SK-N-SH treated with all-trans-retinoic acid at 6 μM for 48 hours (cell line): ENCODE measurements around the gene ADAMTSL1.

Experiments used
- ARNTL ChIP-seq: fragments of 450-650 bp; formaldehyde crosslinking; IDR thresholded peaks from 2 replicates; pipeline ENCODE4 v1.5.0; 2020; ENCODE audit warnings: low read depth, mild to moderate bottlenecking, moderate library complexity, borderline replicate concordance
- BACH2 ChIP-seq: fragments of 250-450 bp; sonication (Bioruptor Pico); IDR thresholded peaks from 2 replicates; pipeline ENCODE4 v1.9.0; 2021; ENCODE audit warnings: mild to moderate bottlenecking, borderline replicate concordance
- CREB5 ChIP-seq: fragments of 250-450 bp; sonication (Bioruptor Pico); IDR thresholded peaks from 2 replicates; pipeline ENCODE4 v1.5.1; 2020; ENCODE audit warnings: low read depth, mild to moderate bottlenecking, moderate library complexity
- RARB ChIP-seq: fragments of 250-450 bp; sonication (Bioruptor Pico); IDR thresholded peaks from 2 replicates; pipeline ENCODE4 v1.8.0; 2021; ENCODE audit warnings: mild to moderate bottlenecking, moderate library complexity
- TOX ChIP-seq: fragments of 250-450 bp; sonication (Bioruptor Pico); IDR thresholded peaks from 2 replicates; pipeline ENCODE4 v1.8.0; 2021; ENCODE audit warnings: mild to moderate bottlenecking, moderate library complexity, borderline replicate concordance
- ZFP3 ChIP-seq: fragments of 250-450 bp; sonication (Bioruptor Pico); IDR thresholded peaks from 2 replicates; pipeline ENCODE4 v1.5.0; 2020; ENCODE audit warnings: mild to moderate bottlenecking, moderate library complexity
- ZFP30 ChIP-seq: fragments of 450-650 bp; formaldehyde crosslinking; IDR thresholded peaks from 2 replicates; pipeline ENCODE4 v1.5.0; 2022; ENCODE audit warnings: mild to moderate bottlenecking, moderate library complexity
- ZNF70 ChIP-seq: fragments of 450-650 bp; formaldehyde crosslinking; IDR thresholded peaks from 2 replicates; pipeline ENCODE4 v1.5.0; 2020; ENCODE audit warnings: mild to moderate bottlenecking, moderate library complexity
- TF ChIP-seq, protein P1 (sequence below): fragments of 250-450 bp; sonication (Bioruptor Pico); IDR thresholded peaks from 2 replicates; pipeline ENCODE4 v1.5.1; 2021; ENCODE audit warnings: mild to moderate bottlenecking, moderate library complexity

- TF ChIP-seq, protein P1, sequence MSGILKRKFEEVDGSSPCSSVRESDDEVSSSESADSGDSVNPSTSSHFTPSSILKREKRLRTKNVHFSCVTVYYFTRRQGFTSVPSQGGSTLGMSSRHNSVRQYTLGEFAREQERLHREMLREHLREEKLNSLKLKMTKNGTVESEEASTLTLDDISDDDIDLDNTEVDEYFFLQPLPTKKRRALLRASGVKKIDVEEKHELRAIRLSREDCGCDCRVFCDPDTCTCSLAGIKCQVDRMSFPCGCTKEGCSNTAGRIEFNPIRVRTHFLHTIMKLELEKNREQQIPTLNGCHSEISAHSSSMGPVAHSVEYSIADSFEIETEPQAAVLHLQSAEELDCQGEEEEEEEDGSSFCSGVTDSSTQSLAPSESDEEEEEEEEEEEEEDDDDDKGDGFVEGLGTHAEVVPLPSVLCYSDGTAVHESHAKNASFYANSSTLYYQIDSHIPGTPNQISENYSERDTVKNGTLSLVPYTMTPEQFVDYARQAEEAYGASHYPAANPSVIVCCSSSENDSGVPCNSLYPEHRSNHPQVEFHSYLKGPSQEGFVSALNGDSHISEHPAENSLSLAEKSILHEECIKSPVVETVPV (CRISPR knock-in tag), result no peak
- TF ChIP-seq ARNTL (CRISPR knock-in tag), result no peak
- TF ChIP-seq ZFP3 (CRISPR knock-in tag), result no peak
- no peak for TF ChIP-seq ZFP30 (CRISPR knock-in tag)
- no peak for TF ChIP-seq TOX (CRISPR knock-in tag)
- no peak for TF ChIP-seq ZNF70
- no peak for TF ChIP-seq CREB5 (CRISPR knock-in tag)
- TF ChIP-seq RARB (CRISPR knock-in tag), result no peak
- TF ChIP-seq BACH2 (CRISPR knock-in tag), result no peak
Observed at GRCh38 chr9:18675332-18675731, 201.4 kb downstream of the ADAMTSL1 start.
